ENCODE results near the gene TNPO3.
"Not testable (repeated sequence)": the region's sequence is repeated elsewhere in the genome, so short reads cannot be mapped to it uniquely, and the experiment has no call there.

TNPO3 gene

GRCh38 chr7:129067943-129068548 lies 13.1 kb upstream of the TNPO3 start:
- Histone ChIP-seq H3K36me3 (ENCODE audit: insufficient read depth, low read length) (no peaks in the 10 kb centered on the region), H3K4me1 (ENCODE audit: control insufficient read depth, insufficient read depth, low read length, unreplicated experiment) (peaks cover 8% of the 10 kb centered on the region), H3K27ac (ENCODE audit: low read depth, low read length) (no peak overlapping the region), H2AFZ (ENCODE audit: low read length, unreplicated experiment) (no peak overlapping the region), H3K79me2 (ENCODE audit: control insufficient read depth, insufficient read depth, low read length, unreplicated experiment) (no peaks in the 10 kb centered on the region), H3K27me3 (ENCODE audit: insufficient read depth, low read length) (peaks cover 6% of the 10 kb centered on the region; the same call in 1 of the 2 replicates), H3K4me3 (ENCODE audit: low read depth, low read length) (no peak overlapping the region)

GRCh38 chr7:129067132-129067561 lies 12.2 kb upstream of the TNPO3 start:
- H3K4me1 ChIP-seq (ENCODE audit: control insufficient read depth, insufficient read depth, low read length, unreplicated experiment); H3K4me3 ChIP-seq (ENCODE audit: low read depth, low read length); H3K36me3 ChIP-seq (ENCODE audit: insufficient read depth, low read length); H2AFZ ChIP-seq (ENCODE audit: low read length, unreplicated experiment); H3K27ac ChIP-seq (ENCODE audit: low read depth, low read length); H3K27me3 ChIP-seq (ENCODE audit: insufficient read depth, low read length); H3K79me2 ChIP-seq (ENCODE audit: control insufficient read depth, insufficient read depth, low read length, unreplicated experiment): not testable (repeated sequence)

- Histone ChIP-seq H3K27ac (ENCODE audit: low read depth, low read length) (no peak overlapping the region), H2AFZ (ENCODE audit: low read length, unreplicated experiment) (no peak overlapping the region), H3K79me2 (ENCODE audit: control insufficient read depth, insufficient read depth, low read length, unreplicated experiment) (no peaks in the 10 kb centered on the region), H3K4me1 (ENCODE audit: control insufficient read depth, insufficient read depth, low read length, unreplicated experiment) (peaks cover 8% of the 10 kb centered on the region), H3K4me3 (ENCODE audit: low read depth, low read length) (no peak overlapping the region), H3K36me3 (ENCODE audit: insufficient read depth, low read length) (no peaks in the 10 kb centered on the region), H3K27me3 (ENCODE audit: insufficient read depth, low read length) (peaks cover 14% of the 10 kb centered on the region)
Observed at GRCh38 chr7:129066290-129067131, 11.6 kb upstream of the TNPO3 start.

- Histone ChIP-seq H3K27ac (ENCODE audit: low read depth, low read length) (no peak overlapping the region), H3K4me1 (ENCODE audit: control insufficient read depth, insufficient read depth, low read length, unreplicated experiment) (peaks cover 7% of the 10 kb centered on the region), H3K4me3 (ENCODE audit: low read depth, low read length) (peak overlapping the region; percentile 99), H2AFZ (ENCODE audit: low read length, unreplicated experiment) (peak overlapping the region; percentile 97), H3K79me2 (ENCODE audit: control insufficient read depth, insufficient read depth, low read length, unreplicated experiment) (peaks cover 34% of the 10 kb centered on the region), H3K36me3 (ENCODE audit: insufficient read depth, low read length) (no peaks in the 10 kb centered on the region), H3K27me3 (ENCODE audit: insufficient read depth, low read length) (peaks cover 14% of the 10 kb centered on the region)
Observed at GRCh38 chr7:129055861-129056464, 1.1 kb upstream of the TNPO3 start.

GRCh38 chr7:129055294-129055816 lies 444 bp upstream of the TNPO3 start:
- peak overlapping the region; percentile 89 for H3K27ac ChIP-seq (ENCODE audit: low read depth, low read length)
- peaks cover 12% of the 10 kb centered on the region; the same call in 1 of the 2 replicates for H3K27me3 ChIP-seq (ENCODE audit: insufficient read depth, low read length)
- peaks cover 7% of the 10 kb centered on the region for H3K4me1 ChIP-seq (ENCODE audit: control insufficient read depth, insufficient read depth, low read length, unreplicated experiment)
- peak overlapping the region; percentile 97 for H2AFZ ChIP-seq (ENCODE audit: low read length, unreplicated experiment)
- peak overlapping the region; percentile 99 for H3K4me3 ChIP-seq (ENCODE audit: low read depth, low read length)
- peaks cover 40% of the 10 kb centered on the region for H3K79me2 ChIP-seq (ENCODE audit: control insufficient read depth, insufficient read depth, low read length, unreplicated experiment)
- H3K36me3 ChIP-seq (ENCODE audit: insufficient read depth, low read length), result peaks cover 3% of the 10 kb centered on the region; the same call in 1 of the 2 replicates

GRCh38 chr7:129053938-129054437 lies 923 bp downstream of the TNPO3 start:
- peak overlapping the region; percentile 99 for H3K4me3 ChIP-seq (ENCODE audit: low read depth, low read length)
- H2AFZ ChIP-seq (ENCODE audit: low read length, unreplicated experiment), result peak overlapping the region; percentile 86
- H3K36me3 ChIP-seq (ENCODE audit: insufficient read depth, low read length), result peaks cover 3% of the 10 kb centered on the region; the same call in 1 of the 2 replicates
- peaks cover 5% of the 10 kb centered on the region; the same call in 1 of the 2 replicates for H3K27me3 ChIP-seq (ENCODE audit: insufficient read depth, low read length)
- peak overlapping the region; percentile 89 for H3K27ac ChIP-seq (ENCODE audit: low read depth, low read length)
- peaks cover 51% of the 10 kb centered on the region for H3K79me2 ChIP-seq (ENCODE audit: control insufficient read depth, insufficient read depth, low read length, unreplicated experiment)
- H3K4me1 ChIP-seq (ENCODE audit: control insufficient read depth, insufficient read depth, low read length, unreplicated experiment), result peaks cover 7% of the 10 kb centered on the region

GRCh38 chr7:129052441-129052840 lies 2.5 kb downstream of the TNPO3 start:
- Histone ChIP-seq H3K27ac (ENCODE audit: low read depth, low read length) (no peak overlapping the region), H3K4me1 (ENCODE audit: control insufficient read depth, insufficient read depth, low read length, unreplicated experiment) (peaks cover 16% of the 10 kb centered on the region), H3K79me2 (ENCODE audit: control insufficient read depth, insufficient read depth, low read length, unreplicated experiment) (peaks cover 66% of the 10 kb centered on the region), H3K27me3 (ENCODE audit: insufficient read depth, low read length) (no peaks in the 10 kb centered on the region), H3K4me3 (ENCODE audit: low read depth, low read length) (peak overlapping the region; percentile 99), H3K36me3 (ENCODE audit: insufficient read depth, low read length) (peaks cover 3% of the 10 kb centered on the region; the same call in 1 of the 2 replicates), H2AFZ (ENCODE audit: low read length, unreplicated experiment) (no peak overlapping the region)

- H2AFZ ChIP-seq (ENCODE audit: low read length, unreplicated experiment); H3K27me3 ChIP-seq (ENCODE audit: insufficient read depth, low read length); H3K27ac ChIP-seq (ENCODE audit: low read depth, low read length); H3K4me3 ChIP-seq (ENCODE audit: low read depth, low read length); H3K36me3 ChIP-seq (ENCODE audit: insufficient read depth, low read length): not testable (repeated sequence)
- Histone ChIP-seq H3K79me2 (ENCODE audit: control insufficient read depth, insufficient read depth, low read length, unreplicated experiment) (peaks cover 76% of the 10 kb centered on the region), H3K4me1 (ENCODE audit: control insufficient read depth, insufficient read depth, low read length, unreplicated experiment) (peaks cover 16% of the 10 kb centered on the region)
Observed at GRCh38 chr7:129051459-129051858, 3.5 kb downstream of the TNPO3 start.

GRCh38 chr7:129047761-129048160 lies 7.2 kb downstream of the TNPO3 start:
- peaks cover 3% of the 10 kb centered on the region; the same call in 1 of the 2 replicates for H3K36me3 ChIP-seq (ENCODE audit: insufficient read depth, low read length)
- H2AFZ ChIP-seq (ENCODE audit: low read length, unreplicated experiment), result no peak overlapping the region
- no peak overlapping the region for H3K4me3 ChIP-seq (ENCODE audit: low read depth, low read length)
- peaks cover 8% of the 10 kb centered on the region for H3K4me1 ChIP-seq (ENCODE audit: control insufficient read depth, insufficient read depth, low read length, unreplicated experiment)
- H3K79me2 ChIP-seq (ENCODE audit: control insufficient read depth, insufficient read depth, low read length, unreplicated experiment), result peaks cover 93% of the 10 kb centered on the region
- H3K27ac ChIP-seq (ENCODE audit: low read depth, low read length), result no peak overlapping the region
- H3K27me3 ChIP-seq (ENCODE audit: insufficient read depth, low read length), result no peaks in the 10 kb centered on the region

GRCh38 chr7:129045682-129046081 lies 9.2 kb downstream of the TNPO3 start:
- no peaks in the 10 kb centered on the region for H3K27me3 ChIP-seq (ENCODE audit: insufficient read depth, low read length)
- peaks cover 2% of the 10 kb centered on the region; the same call in 1 of the 2 replicates for H3K36me3 ChIP-seq (ENCODE audit: insufficient read depth, low read length)
- no peak overlapping the region for H3K4me3 ChIP-seq (ENCODE audit: low read depth, low read length)
- no peak overlapping the region for H2AFZ ChIP-seq (ENCODE audit: low read length, unreplicated experiment)
- peaks cover 19% of the 10 kb centered on the region for H3K4me1 ChIP-seq (ENCODE audit: control insufficient read depth, insufficient read depth, low read length, unreplicated experiment)
- H3K79me2 ChIP-seq (ENCODE audit: control insufficient read depth, insufficient read depth, low read length, unreplicated experiment), result peaks cover 92% of the 10 kb centered on the region
- H3K27ac ChIP-seq (ENCODE audit: low read depth, low read length), result no peak overlapping the region

Measured in ACC112 (cell line).